Midbrain (tissue), 1 donor: ENCODE results near the gene PPP1R17.

Experiments
- DNase-seq: peaks from one replicate; lab custom pipeline; 2025; lab: John Stamatoyannopoulos, UW

PPP1R17 gene

GRCh38 chr7:31702354-31702753 lies 15.3 kb downstream of the PPP1R17 start:
- DNase-seq, result no peak

GRCh38 chr7:31705377-31705776 lies 18.4 kb downstream of the PPP1R17 start:
- no peak for DNase-seq

GRCh38 chr7:31707089-31707488 lies 20.1 kb downstream of the PPP1R17 start:
- DNase-seq, result no peak

GRCh38 chr7:31710171-31710570 lies 23.2 kb downstream of the PPP1R17 start:
- DNase-seq, result peak; percentile 38

- no peak for DNase-seq
Observed at GRCh38 chr7:31716355-31716754, 29.3 kb downstream of the PPP1R17 start.

- no peak for DNase-seq
Observed at GRCh38 chr7:31720366-31720765, 33.4 kb downstream of the PPP1R17 start.

- no peak for DNase-seq
Observed at GRCh38 chr7:31724696-31725095, 37.7 kb downstream of the PPP1R17 start.

- no peak for DNase-seq
Observed at GRCh38 chr7:31729195-31729804, 42.3 kb downstream of the PPP1R17 start.

GRCh38 chr7:31734456-31734855 lies 47.4 kb downstream of the PPP1R17 start:
- DNase-seq, result no peak

GRCh38 chr7:31735991-31736982 lies 49.3 kb downstream of the PPP1R17 start:
- peak; percentile 87 for DNase-seq

GRCh38 chr7:31741852-31742251 lies 54.8 kb downstream of the PPP1R17 start:
- DNase-seq, result no peak

GRCh38 chr7:31744294-31744874 lies 57.4 kb downstream of the PPP1R17 start:
- DNase-seq, result peak; percentile 78

- DNase-seq, result no peak
Observed at GRCh38 chr7:31747553-31747952, 60.5 kb downstream of the PPP1R17 start.

- no peak for DNase-seq
Observed at GRCh38 chr7:31748084-31748483, 61.1 kb downstream of the PPP1R17 start.

GRCh38 chr7:31751726-31752125 lies 64.7 kb downstream of the PPP1R17 start:
- no peak for DNase-seq
